K562 (cell line): ENCODE results near the gene ICAM3. TPM values are rescaled to one million over a fixed set of nuclear protein-coding genes. Genes with fewer than 3 reads are reported as not detected.
"Not testable (repeated sequence)": the region's sequence is repeated elsewhere in the genome, so short reads cannot be mapped to it uniquely, and the experiment has no call there.

ENCODE experiments used
- ATAC-seq: fragments of 200-7000 bp; cut with Tn5 transposase; 3 replicates; pipeline ENCODE4 v1.9.1; 2020; ENCODE audit warnings: moderate library complexity
- BruUV-seq: library from RNA; stranded (reverse); fragments of 400-500 nt; replicated peaks from 2 replicates; lab custom pipeline; 2021; lab: Mats Ljungman, UMichigan
- CTCF ChIA-PET: fragments of 300-600 bp; formaldehyde crosslinking; extraction: SDS; loops from one replicate; lab custom pipeline; 2021; ENCODE audit warnings: low intra/inter-chr PET ratio; lab: Yijun Ruan, JAX
- POLR2A ChIA-PET: fragments of 300-600, 350-650 bp; sonication (Branson Sonifier 250); formaldehyde crosslinking; extraction: SDS; loops from one replicate; lab custom pipeline; 2021; ENCODE audit warnings: antibody characterized with exemption, inconsistent platforms; lab: Yijun Ruan, JAX
- DNase-seq, 4 experiments: peaks; one replicate each; pipeline versions ENCODE4 v3.0.0 to v3.0.0-alpha.2; 2011 to 2018; ENCODE audit warnings: low spot score in 3 of 4, mixed read lengths in 3 of 4; ENCODE audit errors: extremely low read depth in 1 of 4
- FAIRE-seq: peaks from 2 replicates; lab custom pipeline; 2011; peaks lifted over from hg19 to GRCh38; lab: Jason Lieb, UNC
- H2AFZ ChIP-seq: 2 replicates; pipeline ENCODE4 v1.6.0; 2011; ENCODE audit warnings: low read depth, low read length, control low read depth, inconsistent platforms
- H3K27ac ChIP-seq: fragments of 200-600 bp; 3 replicates; pipeline ENCODE4 v1.8.0; 2011; ENCODE audit warnings: low read depth, mild to moderate bottlenecking, control low read depth, inconsistent platforms, low read length, moderate library complexity, mixed read lengths; ENCODE audit errors: extremely low read depth
- H3K27me3 ChIP-seq, 2 experiments: fragments of 300-600 bp in 1 of 2; 2 replicates in 1 of 2; 3 replicates in 1 of 2; pipeline versions ENCODE4 v1.6.0 to v1.8.0; 2011; ENCODE audit warnings: inconsistent platforms in 2 of 2, low read length in 2 of 2, mild to moderate bottlenecking in 1 of 2, mixed read lengths in 1 of 2, moderate library complexity in 1 of 2; ENCODE audit not compliant: control insufficient read depth in 2 of 2, insufficient read depth in 2 of 2
- H3K36me3 ChIP-seq: fragments of 300-600 bp; 3 replicates; pipeline ENCODE4 v1.8.0; 2011; ENCODE audit warnings: mild to moderate bottlenecking, low read length, inconsistent platforms; ENCODE audit not compliant: control insufficient read depth, insufficient read depth
- H3K4me1 ChIP-seq, 2 experiments: fragments of 200-600 bp in 1 of 2; replicated peaks in 1 of 2; 2 replicates in 1 of 2; 3 replicates in 1 of 2; pipeline versions ENCODE4 v1.5.1 to v1.8.0; 2011; ENCODE audit warnings: inconsistent platforms in 2 of 2, low read length in 2 of 2, mild to moderate bottlenecking in 1 of 2, mixed read lengths in 1 of 2, moderate library complexity in 1 of 2; ENCODE audit not compliant: control insufficient read depth in 2 of 2, insufficient read depth in 2 of 2
- H3K4me2 ChIP-seq: 2 replicates; pipeline ENCODE4 v1.6.1; 2011; ENCODE audit warnings: low read length, control low read depth, inconsistent platforms, mixed read lengths; ENCODE audit not compliant: insufficient read depth
- H3K4me3 ChIP-seq: fragments of 200-600 bp; sonication (generic), shearing (Covaris generic); 2 replicates; pipeline ENCODE4 v1.5.1; 2016; ENCODE audit warnings: control low read depth, inconsistent platforms
- H3K79me2 ChIP-seq: fragments of 200-600 bp; 3 replicates; pipeline ENCODE4 v1.8.0; 2011; ENCODE audit warnings: low read length, inconsistent platforms; ENCODE audit not compliant: control insufficient read depth, insufficient read depth
- H3K9ac ChIP-seq, 2 experiments: 2 replicates each; pipeline versions ENCODE4 v1.6.0 to v1.6.1; 2011; ENCODE audit warnings: low read depth in 2 of 2, low read length in 2 of 2, control low read depth in 1 of 2, inconsistent platforms in 1 of 2, mild to moderate bottlenecking in 1 of 2, mixed read lengths in 1 of 2; ENCODE audit not compliant: insufficient read depth in 1 of 2
- H3K9me1 ChIP-seq: one replicate; pipeline ENCODE4 v1.6.0; 2011; ENCODE audit warnings: inconsistent platforms, mild to moderate bottlenecking, low read length, moderate library complexity; ENCODE audit not compliant: control insufficient read depth, insufficient read depth
- H3K9me3 ChIP-seq: replicated peaks from 2 replicates; pipeline ENCODE4 v1.5.1; 2011; ENCODE audit warnings: low read depth, low read length, inconsistent platforms; ENCODE audit not compliant: control insufficient read depth, insufficient read depth
- H4K20me1 ChIP-seq: replicated peaks from 2 replicates; pipeline ENCODE4 v1.6.1; 2011; ENCODE audit warnings: low read length, inconsistent platforms, mixed read lengths; ENCODE audit not compliant: control insufficient read depth, insufficient read depth
- ELF2 ChIP-seq: fragments of 250-450 bp; sonication (Bioruptor Pico); IDR thresholded peaks from 2 replicates; pipeline ENCODE4 v1.5.0; 2021; ENCODE audit warnings: mild to moderate bottlenecking
- FOXJ3 ChIP-seq: sonication (generic); formaldehyde crosslinking; IDR thresholded peaks from 2 replicates; pipeline ENCODE4 v1.4.0; 2020; ENCODE audit warnings: mild to moderate bottlenecking, missing genetic modification reagents
- ILK ChIP-seq: fragments of 450-650 bp; IDR thresholded peaks from 2 replicates; pipeline ENCODE4 v1.6.1; 2016; ENCODE audit warnings: missing genetic modification characterization, low read depth, mild to moderate bottlenecking, missing compliant biosample characterization, moderate library complexity, borderline replicate concordance
- MAZ ChIP-seq, 2 experiments: fragments of 450-650 bp in 1 of 2; sonication (generic) in 1 of 2; formaldehyde crosslinking; IDR thresholded peaks in 1 of 2; conservative IDR thresholded peaks in 1 of 2; 2 replicates each; pipeline versions ENCODE4 v1.4.0 to v1.5.0; 2020; ENCODE audit warnings: mild to moderate bottlenecking in 1 of 2, missing genetic modification reagents in 1 of 2
- PCBP1 ChIP-seq: fragments of 200-400 bp; formaldehyde crosslinking; IDR thresholded peaks from 2 replicates; pipeline ENCODE4 v1.6.1; 2018; ENCODE audit warnings: mild to moderate bottlenecking, low read depth, low read length; ENCODE audit not compliant: poor library complexity, severe bottlenecking
- POLR2AphosphoS2 ChIP-seq: IDR thresholded peaks from 2 replicates; pipeline ENCODE4 v1.6.1; 2012; ENCODE audit warnings: low read length, improper control_type of control experiment
- TBP ChIP-seq: optimal IDR thresholded peaks from 2 replicates; pipeline ENCODE3; 2011; ENCODE audit warnings: low read depth, low read length, improper control_type of control experiment
- WGBS: fragments of 100-300 bp; shearing (Covaris generic); methylation state at CpG from one replicate; pipeline ENCODE4 v1.1.6; 2016; ENCODE audit warnings: low coverage, mixed read lengths; ENCODE audit not compliant: insufficient coverage; ENCODE audit errors: missing lambda C conversion rate; 5-methylcytosine and 5-hydroxymethylcytosine counted together
- in situ Hi-C: fragments of 300-500 bp; cut with MboI; formaldehyde crosslinking; loops from 4 replicates; pipeline ENCODE4 v1.15.0; 2018; ENCODE audit warnings: inconsistent platforms, mixed read lengths
- intact Hi-C: fragments of 100-400 bp; cut with micrococcal nuclease; formaldehyde crosslinking; loops from 2 replicates; pipeline ENCODE4 v1.14.2; 2022
- polyA plus RNA-seq, 8 experiments: library from polyadenylated mRNA; depleted of rRNA in 4 of 8; stranded (reverse) in 5 of 8; unstranded in 3 of 8; fragments of >200 nt; fragmentation: Nextera tagmentation in 2 of 8; fragmentation: Illumina TruSeq in 1 of 8; extraction: Ambion mirVana in 2 of 8; extraction: Trizol in 1 of 8; gene quantifications; 2 replicates each; pipeline versions ENCODE4 v1.2.1 to v1.2.3, GENCODE V29; 2011 to 2014; ENCODE audit warnings: inconsistent platforms in 1 of 8, missing spikeins in 1 of 8
- total RNA-seq, 7 experiments: library from RNA; depleted of rRNA in 6 of 7; stranded (reverse); fragments of >200 nt in 6 of 7; fragmentation: Illumina TruSeq in 2 of 7; extraction: Trizol in 2 of 7; gene quantifications; 2 replicates each; pipeline versions ENCODE4 v1.2.1 to v1.2.3, GENCODE V29; 2011 to 2021; ENCODE audit warnings: low replicate concordance in 1 of 7
- TF ChIP-seq, protein P1 (sequence below): sonication (generic); formaldehyde crosslinking; IDR thresholded peaks from 2 replicates; pipeline ENCODE4 v1.8.0; 2022; ENCODE audit warnings: mild to moderate bottlenecking, missing genetic modification reagents
- TF ChIP-seq, protein P2 (sequence below): IDR thresholded peaks from 3 replicates; pipeline ENCODE4 v1.6.1; 2011; ENCODE audit warnings: borderline replicate concordance, mild to moderate bottlenecking; ENCODE audit not compliant: insufficient read length, insufficient read depth
- TF ChIP-seq, protein P3 (sequence below): sonication (generic); formaldehyde crosslinking; IDR thresholded peaks from 2 replicates; pipeline ENCODE4 v1.8.0; 2022; ENCODE audit warnings: missing genetic modification reagents, mild to moderate bottlenecking, moderate library complexity, borderline replicate concordance

The ICAM3 gene
- total and polyA plus RNA-seq, 9 of the 15 experiments (the other 6 are each of a cell fraction or from before 2014, with no cell fraction given), result 6.5 to 39.5 (median 24.2) TPM

DNA sequence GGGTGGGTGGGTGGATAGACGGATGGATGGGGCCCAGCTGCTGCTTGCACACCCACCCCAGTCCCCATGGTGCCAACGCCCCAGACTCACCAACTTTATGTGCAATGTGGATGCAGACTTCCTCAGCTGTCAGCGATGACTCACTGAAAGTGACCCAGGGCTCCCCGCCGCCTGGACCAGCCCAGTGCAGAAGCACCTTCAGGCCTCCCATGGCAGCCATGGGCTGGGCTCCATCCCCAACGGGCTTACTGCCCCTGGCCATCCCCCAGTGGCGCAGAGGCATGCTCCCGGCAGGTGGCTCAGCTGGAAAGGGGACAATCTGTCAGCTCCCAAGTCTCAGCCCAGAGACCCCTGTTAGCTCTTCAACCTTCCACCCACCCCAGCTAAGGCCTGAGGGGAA is 38.7 kb upstream of the ICAM3 start (continued):
- TF ChIP-seq ILK, result no peak

DNA sequence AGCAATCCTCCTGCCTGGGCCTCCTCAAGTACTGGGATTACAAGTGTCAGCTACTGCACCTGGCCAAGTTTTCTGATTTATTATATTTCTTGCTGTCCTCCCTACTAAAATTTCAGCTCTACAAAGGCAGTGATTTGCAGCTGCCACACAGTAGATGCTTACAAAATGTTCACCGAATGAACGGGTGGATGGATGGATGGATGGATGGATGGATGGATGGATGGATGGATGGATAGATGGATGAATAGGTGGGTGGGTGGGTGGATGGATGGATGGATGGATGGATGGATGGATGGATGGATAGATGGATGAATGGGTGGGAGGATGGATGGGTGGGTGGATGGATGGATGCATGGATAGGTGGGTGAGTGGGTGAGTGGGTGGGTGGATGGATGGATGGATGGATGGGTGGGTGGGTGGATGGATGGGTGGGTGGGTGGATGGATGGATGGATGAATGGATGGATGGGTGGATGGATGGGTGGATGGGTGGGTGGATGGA is 37.8 kb upstream of the ICAM3 start:
- H3K27me3 ChIP-seq, H2AFZ ChIP-seq, FAIRE-seq, in situ Hi-C loops, H3K9me1 ChIP-seq, BruUV-seq, H3K9me3 ChIP-seq, H3K27ac ChIP-seq, H4K20me1 ChIP-seq, H3K4me3 ChIP-seq, POLR2A ChIA-PET, ATAC-seq, H3K9ac ChIP-seq, DNase-seq, intact Hi-C loops, H3K4me2 ChIP-seq, CTCF ChIA-PET: not testable (repeated sequence)
- peaks cover 31% of the 10 kb centered on the region for H3K36me3 ChIP-seq
- peaks cover 28% of the 10 kb centered on the region for H3K79me2 ChIP-seq
- WGBS, result 91% methylated on average over 2 of the region's 2 CpGs
- H3K4me1 ChIP-seq, result peaks cover 8 to 18% of the 10 kb centered on the region in 2 experiments; a peak in 4 of 5 replicates

DNA sequence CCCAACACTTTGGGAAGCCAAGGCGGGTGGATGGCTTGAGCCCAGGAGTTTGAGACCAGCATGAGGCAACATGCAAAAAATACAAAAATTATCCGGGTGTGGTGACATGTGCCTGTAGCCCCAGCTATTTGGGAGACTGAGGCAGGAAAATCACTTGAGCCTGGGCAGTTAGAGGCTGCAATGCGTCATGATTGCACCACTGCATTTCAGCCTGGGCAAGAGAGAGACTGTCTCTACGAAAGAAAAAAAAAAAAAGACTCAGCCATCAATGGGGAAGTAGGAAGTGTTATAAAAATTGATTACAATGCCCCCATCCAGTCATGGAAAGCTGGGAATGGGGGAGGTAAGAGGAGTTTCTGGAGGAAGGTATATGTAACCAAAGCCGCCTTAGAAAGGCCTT is 35.5 kb upstream of the ICAM3 start:
- intact Hi-C loops (no loop called here), in situ Hi-C loops (no loop called here)
- FAIRE-seq (no peak), DNase-seq (no peak), ATAC-seq (no peak)
- peaks cover 17% of the 10 kb centered on the region for H3K79me2 ChIP-seq
- H3K27ac ChIP-seq, result no peak overlapping the region
- H4K20me1 ChIP-seq, result no peaks in the 10 kb centered on the region
- no peak overlapping the region for H3K4me2 ChIP-seq
- no peak overlapping the region for H3K4me3 ChIP-seq
- CTCF ChIA-PET, result interaction anchor here (0.6 kb wide), 1 partner anchor 18 kb away, joined by 3 read pairs; no protein-coding TSS in a partner anchor
- peaks cover 3 to 4% of the 10 kb centered on the region in 2 experiments; a peak in 1 of 5 replicates for H3K4me1 ChIP-seq
- H3K9me1 ChIP-seq, result no peaks in the 10 kb centered on the region
- H3K9me3 ChIP-seq, result no peaks in the 10 kb centered on the region
- POLR2A ChIA-PET, result no interaction called here
- H3K9ac ChIP-seq, result no peak overlapping the region
- H3K27me3 ChIP-seq, result no peaks in the 10 kb centered on the region
- BruUV-seq, result no TSS peak
- WGBS, result 100% methylated on average over 4 of the region's 5 CpGs
- H2AFZ ChIP-seq, result no peak overlapping the region
- peaks cover 45% of the 10 kb centered on the region for H3K36me3 ChIP-seq
- no peak for TF ChIP-seq FOXJ3 (CRISPR knock-in tag)
- no peak for TF ChIP-seq ELF2 (CRISPR knock-in tag)
- TF ChIP-seq, protein P1, sequence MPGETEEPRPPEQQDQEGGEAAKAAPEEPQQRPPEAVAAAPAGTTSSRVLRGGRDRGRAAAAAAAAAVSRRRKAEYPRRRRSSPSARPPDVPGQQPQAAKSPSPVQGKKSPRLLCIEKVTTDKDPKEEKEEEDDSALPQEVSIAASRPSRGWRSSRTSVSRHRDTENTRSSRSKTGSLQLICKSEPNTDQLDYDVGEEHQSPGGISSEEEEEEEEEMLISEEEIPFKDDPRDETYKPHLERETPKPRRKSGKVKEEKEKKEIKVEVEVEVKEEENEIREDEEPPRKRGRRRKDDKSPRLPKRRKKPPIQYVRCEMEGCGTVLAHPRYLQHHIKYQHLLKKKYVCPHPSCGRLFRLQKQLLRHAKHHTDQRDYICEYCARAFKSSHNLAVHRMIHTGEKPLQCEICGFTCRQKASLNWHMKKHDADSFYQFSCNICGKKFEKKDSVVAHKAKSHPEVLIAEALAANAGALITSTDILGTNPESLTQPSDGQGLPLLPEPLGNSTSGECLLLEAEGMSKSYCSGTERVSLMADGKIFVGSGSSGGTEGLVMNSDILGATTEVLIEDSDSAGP (CRISPR knock-in tag), result no peak
- TF ChIP-seq TBP, result no peak
- no peak for TF ChIP-seq PCBP1
- TF ChIP-seq, protein P2, sequence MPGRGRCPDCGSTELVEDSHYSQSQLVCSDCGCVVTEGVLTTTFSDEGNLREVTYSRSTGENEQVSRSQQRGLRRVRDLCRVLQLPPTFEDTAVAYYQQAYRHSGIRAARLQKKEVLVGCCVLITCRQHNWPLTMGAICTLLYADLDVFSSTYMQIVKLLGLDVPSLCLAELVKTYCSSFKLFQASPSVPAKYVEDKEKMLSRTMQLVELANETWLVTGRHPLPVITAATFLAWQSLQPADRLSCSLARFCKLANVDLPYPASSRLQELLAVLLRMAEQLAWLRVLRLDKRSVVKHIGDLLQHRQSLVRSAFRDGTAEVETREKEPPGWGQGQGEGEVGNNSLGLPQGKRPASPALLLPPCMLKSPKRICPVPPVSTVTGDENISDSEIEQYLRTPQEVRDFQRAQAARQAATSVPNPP, result no peak
- TF ChIP-seq MAZ (CRISPR knock-in tag; conservative IDR thresholded peaks at IDR 0.05 in 1 of 2, IDR thresholded peaks at IDR 0.05 in 1 of 2), result no peak
- TF ChIP-seq, protein P3, sequence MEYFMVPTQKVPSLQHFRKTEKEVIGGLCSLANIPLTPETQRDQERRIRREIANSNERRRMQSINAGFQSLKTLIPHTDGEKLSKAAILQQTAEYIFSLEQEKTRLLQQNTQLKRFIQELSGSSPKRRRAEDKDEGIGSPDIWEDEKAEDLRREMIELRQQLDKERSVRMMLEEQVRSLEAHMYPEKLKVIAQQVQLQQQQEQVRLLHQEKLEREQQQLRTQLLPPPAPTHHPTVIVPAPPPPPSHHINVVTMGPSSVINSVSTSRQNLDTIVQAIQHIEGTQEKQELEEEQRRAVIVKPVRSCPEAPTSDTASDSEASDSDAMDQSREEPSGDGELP, result no peak
- TF ChIP-seq POLR2AphosphoS2, result no peak
